Dermis microvascular lymphatic vessel endothelial cell (primary cell): ENCODE data around the gene KRTAP2-4. TPM values are rescaled to one million over a fixed set of nuclear protein-coding genes. Genes with fewer than 3 reads are reported as not detected.
"Not testable (repeated sequence)": the region's sequence is repeated elsewhere in the genome, so short reads cannot be mapped to it uniquely, and the experiment has no call there.

ENCODE experiments used
- DNase-seq, 2 donors: peaks; one replicate each; pipeline versions ENCODE4 v3.0.0 to v3.0.0-alpha.2; 2010; ENCODE audit warnings: low read depth in 2 of 2
- total RNA-seq: library from RNA; depleted of rRNA; stranded (reverse); fragments of >200 nt; gene quantifications from 2 replicates; pipeline ENCODE4 v1.2.1, GENCODE V29; 2014

KRTAP2-4 gene
- not detected in 2 replicates for total RNA-seq

GRCh38 chr17:41065829-41066624 is at the start of gene KRTAP2-4:
Gene KRTAP2-4, minus strand, starts transcription at chr17:41065879. Its CDS starts 34 bp downstream, at chr17:41065845.
- DNase-seq: no peak

GRCh38 chr17:41111151-41111885 is 45.6 kb upstream of the KRTAP2-4 start:
- DNase-seq: no peak

- not testable (repeated sequence) for DNase-seq
Measured at GRCh38 chr17:41108728-41109386, 43.2 kb upstream of the KRTAP2-4 start.

- no peak for DNase-seq
Measured at GRCh38 chr17:41107941-41108450, 42.3 kb upstream of the KRTAP2-4 start.

- not testable (repeated sequence) for DNase-seq
Measured at GRCh38 chr17:41105347-41105746, 39.7 kb upstream of the KRTAP2-4 start, which contains the start of gene KRTAP4-9. Gene KRTAP4-9, plus strand, starts transcription at chr17:41105389. Its CDS starts 0 bp downstream, at chr17:41105389.

GRCh38 chr17:41104386-41105038 is 38.8 kb upstream of the KRTAP2-4 start:
- DNase-seq: not testable (repeated sequence)

- DNase-seq: no peak
Measured at GRCh38 chr17:41103896-41104295, 38.2 kb upstream of the KRTAP2-4 start.

- no peak for DNase-seq
Measured at GRCh38 chr17:41101586-41102259, 36.0 kb upstream of the KRTAP2-4 start, which contains the start of gene KRTAP4-16. Gene KRTAP4-16, minus strand, starts transcription at chr17:41102209. Its CDS starts 0 bp downstream, at chr17:41102209.

GRCh38 chr17:41099682-41100480 is 34.2 kb upstream of the KRTAP2-4 start:
- DNase-seq: peak in 1 of 2 donors; percentile 64

- no peak for DNase-seq
Measured at GRCh38 chr17:41098481-41098880, 32.8 kb upstream of the KRTAP2-4 start.

GRCh38 chr17:41098042-41098441 is 32.4 kb upstream of the KRTAP2-4 start, which contains the start of gene KRTAP4-8:
Gene KRTAP4-8, minus strand, starts transcription at chr17:41098142. Its CDS starts 58 bp downstream, at chr17:41098084.
- no peak for DNase-seq

GRCh38 chr17:41096055-41096454 is 30.4 kb upstream of the KRTAP2-4 start:
- DNase-seq: no peak

- DNase-seq: not testable (repeated sequence)
Measured at GRCh38 chr17:41088760-41089352, 23.2 kb upstream of the KRTAP2-4 start.

GRCh38 chr17:41084100-41084856 is 18.6 kb upstream of the KRTAP2-4 start, which contains the start of gene KRTAP4-7:
Gene KRTAP4-7, plus strand, starts transcription at chr17:41084150. Its CDS starts 57 bp downstream, at chr17:41084207.
- not testable (repeated sequence) for DNase-seq

GRCh38 chr17:41083427-41083826 is 17.7 kb upstream of the KRTAP2-4 start:
- not testable (repeated sequence) for DNase-seq

GRCh38 chr17:41082626-41083025 is 16.9 kb upstream of the KRTAP2-4 start:
- DNase-seq: no peak

- DNase-seq: no peak
Measured at GRCh38 chr17:41076788-41077187, 11.1 kb upstream of the KRTAP2-4 start.

- DNase-seq: no peak
Measured at GRCh38 chr17:41073676-41074075, 8.0 kb upstream of the KRTAP2-4 start.
